Measurements from ENCODE around the gene UVSSA. TPM values are rescaled to one million over a fixed set of nuclear protein-coding genes. Genes with fewer than 3 reads are reported as not detected.

UVSSA gene
- total RNA-seq, 2 donors from 2014 or later: 18.2 to 26.0 TPM

DNA sequence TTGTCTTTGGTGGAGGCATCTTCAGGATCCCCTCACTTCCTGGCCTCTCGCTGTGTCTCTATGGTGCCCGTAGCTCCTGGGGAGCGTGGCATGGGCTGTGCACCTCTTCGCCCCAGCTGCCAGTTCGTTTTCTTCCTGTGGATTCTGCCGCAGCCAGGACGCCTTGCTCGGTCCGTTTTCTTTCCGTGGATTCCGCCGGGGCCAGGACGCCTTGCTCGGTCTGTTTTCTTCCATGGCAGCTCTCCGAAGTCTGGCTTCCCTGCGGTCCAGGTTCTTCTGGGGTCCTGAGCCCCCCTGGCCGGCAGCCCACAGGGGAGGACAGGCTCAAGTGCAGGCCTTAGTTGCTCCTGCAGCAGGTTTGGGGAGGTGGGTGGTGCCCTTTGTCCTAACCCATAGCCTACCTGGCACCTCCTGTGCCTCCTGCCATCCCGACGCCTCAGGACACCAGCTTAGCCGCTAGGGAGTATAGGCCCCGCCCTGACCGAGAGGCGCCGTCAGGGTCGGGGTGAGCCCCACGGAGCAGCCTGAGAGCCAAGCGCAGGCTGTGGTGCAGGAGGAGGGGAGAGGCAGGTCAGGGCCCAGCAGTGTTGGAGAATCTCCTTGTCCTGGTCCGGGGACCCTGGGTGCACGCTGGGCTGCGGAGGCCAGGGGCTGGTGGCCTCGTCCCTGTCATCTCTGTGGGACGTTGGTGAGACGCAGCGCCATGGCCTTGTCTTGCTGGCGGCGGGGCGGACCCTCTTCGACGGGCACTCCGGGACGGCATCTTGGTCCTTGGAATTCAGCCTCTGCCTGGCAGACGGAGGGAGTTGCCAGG lies 27.1 kb downstream of the UVSSA start:
- 92 to 94% methylated on average over 34 to 40 of the region's 42 CpGs for WGBS, 2 donors
- intact Hi-C loops (cut with DNase I): no loop called here
- no peak for ATAC-seq
- TF ChIP-seq POLR2A (IDR thresholded peaks at IDR 0.05) (no peak), CTCF (IDR thresholded peaks at IDR 0.05) (no peak)
- peaks cover 7% of the 10 kb centered on the region for H3K4me1 ChIP-seq
- H3K27me3 ChIP-seq: no peaks in the 10 kb centered on the region
- no peak overlapping the region for H3K4me3 ChIP-seq
- H3K36me3 ChIP-seq (replicated peaks in 1 of 2; ENCODE audit: insufficient read depth in 1 of 2, low read depth in 2 of 2): peaks cover 0 to 7% of the 10 kb centered on the region in 2 donors
- no peak overlapping the region for H3K27ac ChIP-seq
- DNase-seq: peak in 3 of 4 donors; percentile 2 to 7 (median 4)
- H3K9me3 ChIP-seq: no peaks in the 10 kb centered on the region

DNA sequence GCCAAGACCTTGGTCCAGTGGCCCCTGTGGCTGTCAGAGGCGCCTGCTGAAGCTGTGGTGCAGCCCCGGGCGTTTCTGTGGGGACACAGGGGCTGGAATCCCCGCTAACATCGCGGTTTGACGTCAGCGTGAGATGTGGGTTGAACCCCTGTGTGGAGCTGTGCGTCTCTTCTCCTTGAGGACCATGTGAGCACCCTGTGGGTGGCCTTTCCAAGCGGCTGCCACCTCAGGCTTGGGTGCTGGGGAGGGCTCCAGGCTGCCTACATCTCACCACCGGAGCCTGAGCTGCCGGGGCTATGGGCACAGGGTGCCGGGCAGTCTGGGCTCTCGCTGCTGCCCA lies 27.7 kb downstream of the UVSSA start:
- H3K4me3 ChIP-seq: no peak overlapping the region
- TF ChIP-seq POLR2A (IDR thresholded peaks at IDR 0.05): no peak
- no peak for TF ChIP-seq CTCF (IDR thresholded peaks at IDR 0.05)
- H3K9me3 ChIP-seq: no peaks in the 10 kb centered on the region
- peaks cover 10% of the 10 kb centered on the region for H3K4me1 ChIP-seq
- peaks cover 0 to 7% of the 10 kb centered on the region in 2 donors for H3K36me3 ChIP-seq (replicated peaks in 1 of 2; ENCODE audit: insufficient read depth in 1 of 2, low read depth in 2 of 2)
- intact Hi-C loops (cut with DNase I): no loop called here
- H3K27me3 ChIP-seq: no peaks in the 10 kb centered on the region
- WGBS, 2 donors: 93% methylated on average over 14 of the region's 14 CpGs; no CpG with 5 or more reads in 1 of the 2 donors
- ATAC-seq: no peak
- no peak overlapping the region for H3K27ac ChIP-seq
- peak in 2 of 4 donors; percentile 4 to 7 for DNase-seq

GRCh38 chr4:1375051-1375721 lies 28.2 kb downstream of the UVSSA start:
- Histone ChIP-seq H3K27ac (no peak overlapping the region), H3K27me3 (no peaks in the 10 kb centered on the region), H3K36me3 (replicated peaks in 1 of 2; ENCODE audit: insufficient read depth in 1 of 2, low read depth in 2 of 2) (peaks cover 0 to 7% of the 10 kb centered on the region in 2 donors), H3K4me3 (no peak overlapping the region), H3K4me1 (peaks cover 14% of the 10 kb centered on the region), H3K9me3 (no peaks in the 10 kb centered on the region)
- ATAC-seq (no peak), DNase-seq (peak in 3 of 4 donors; percentile 5 to 9 (median 8))
- intact Hi-C loops (cut with DNase I): no loop called here
- no peak for TF ChIP-seq CTCF (IDR thresholded peaks at IDR 0.05)
- no peak for TF ChIP-seq POLR2A (IDR thresholded peaks at IDR 0.05)
- 89 to 97% methylated on average over 14 to 36 of the region's 36 CpGs for WGBS, 2 donors

- DNase-seq (peak in 2 of 4 donors; percentile 4 to 9), ATAC-seq (no peak)
- Histone ChIP-seq H3K36me3 (replicated peaks in 1 of 2; ENCODE audit: insufficient read depth in 1 of 2, low read depth in 2 of 2) (peaks cover 0 to 7% of the 10 kb centered on the region in 2 donors), H3K27me3 (no peaks in the 10 kb centered on the region), H3K9me3 (no peaks in the 10 kb centered on the region), H3K4me3 (no peak overlapping the region), H3K4me1 (peaks cover 14% of the 10 kb centered on the region), H3K27ac (no peak overlapping the region)
- TF ChIP-seq CTCF (IDR thresholded peaks at IDR 0.05): no peak
- TF ChIP-seq POLR2A (IDR thresholded peaks at IDR 0.05): no peak
- WGBS, 2 donors: 94 to 98% methylated on average over 6 to 16 of the region's 17 CpGs
- intact Hi-C loops (cut with DNase I): no loop called here
Measured at GRCh38 chr4:1375761-1376322, 28.8 kb downstream of the UVSSA start.

Measured in body of pancreas (tissue), 4 donors.